Activated gamma-delta T cell treated with Interleukin-2 at 50 U/mL for 16 hours (primary cell): ENCODE results near the gene UBE2D3.
A peak's percentile ranks its signal among the peaks of the same experiment; 100 is the strongest.
"Not testable (repeated sequence)": the region's sequence is repeated elsewhere in the genome, so short reads cannot be mapped to it uniquely, and the experiment has no call there.

ENCODE experiments used
- DNase-seq: peaks from one replicate; pipeline ENCODE4 v3.0.0-alpha.2; 2020

UBE2D3 gene

DNA sequence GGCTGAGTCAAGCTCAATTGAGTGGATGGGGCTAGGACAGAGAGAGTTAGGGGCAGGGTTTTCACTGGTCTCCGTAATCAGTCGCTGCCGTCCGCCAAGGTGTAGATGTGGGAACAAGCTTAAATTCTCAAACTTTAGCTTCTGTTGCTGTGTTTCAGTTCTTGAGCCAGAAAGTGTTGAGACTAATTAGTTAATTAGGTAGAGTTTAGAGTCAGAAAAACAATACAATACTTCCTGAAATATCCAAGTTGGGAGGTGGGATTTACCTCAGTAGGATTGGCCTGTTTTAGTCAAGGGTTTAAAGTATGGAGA is 1.1 kb upstream of the UBE2D3 start:
- no peak for DNase-seq

DNA sequence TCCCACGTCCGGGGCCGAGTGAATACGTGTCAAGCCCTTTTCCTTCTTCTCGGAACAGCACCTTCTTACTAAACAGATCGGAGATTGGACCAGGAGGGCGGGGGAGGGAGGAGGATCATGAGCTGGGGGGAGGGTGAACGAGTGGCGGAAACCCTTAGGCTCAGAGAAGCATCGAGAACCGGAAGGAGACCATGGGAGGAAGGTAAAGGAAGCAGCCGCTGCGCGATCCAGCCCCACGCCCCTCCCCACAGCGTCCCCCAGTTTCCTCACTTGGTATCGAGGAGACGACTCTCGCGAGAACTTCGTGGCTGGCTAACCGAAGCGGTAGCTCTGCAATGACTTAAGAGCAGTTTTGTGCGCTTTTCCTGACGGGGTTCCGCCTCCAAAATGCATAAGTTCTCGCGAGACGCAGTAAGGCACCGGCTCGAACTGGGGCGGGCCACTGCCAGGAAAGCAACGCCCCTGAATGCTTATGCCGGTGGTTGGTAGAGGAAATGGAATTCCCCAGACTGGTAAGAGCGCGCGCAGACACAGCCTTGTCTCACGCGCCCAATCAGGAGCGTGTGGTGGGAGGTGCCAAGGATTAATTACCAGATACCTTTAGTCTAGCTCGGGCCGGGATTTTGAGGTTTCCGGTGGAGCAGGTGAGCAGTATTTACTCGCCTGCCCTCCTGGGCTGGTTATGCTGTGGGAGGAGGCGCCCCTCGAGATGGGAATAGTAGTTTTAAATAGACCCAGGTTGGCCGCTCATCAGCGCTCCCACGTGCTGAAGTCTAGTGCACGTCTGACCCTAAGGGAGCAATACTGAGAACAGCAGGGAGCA is 534 bp upstream of the UBE2D3 start:
- DNase-seq = peak; percentile 99

DNA sequence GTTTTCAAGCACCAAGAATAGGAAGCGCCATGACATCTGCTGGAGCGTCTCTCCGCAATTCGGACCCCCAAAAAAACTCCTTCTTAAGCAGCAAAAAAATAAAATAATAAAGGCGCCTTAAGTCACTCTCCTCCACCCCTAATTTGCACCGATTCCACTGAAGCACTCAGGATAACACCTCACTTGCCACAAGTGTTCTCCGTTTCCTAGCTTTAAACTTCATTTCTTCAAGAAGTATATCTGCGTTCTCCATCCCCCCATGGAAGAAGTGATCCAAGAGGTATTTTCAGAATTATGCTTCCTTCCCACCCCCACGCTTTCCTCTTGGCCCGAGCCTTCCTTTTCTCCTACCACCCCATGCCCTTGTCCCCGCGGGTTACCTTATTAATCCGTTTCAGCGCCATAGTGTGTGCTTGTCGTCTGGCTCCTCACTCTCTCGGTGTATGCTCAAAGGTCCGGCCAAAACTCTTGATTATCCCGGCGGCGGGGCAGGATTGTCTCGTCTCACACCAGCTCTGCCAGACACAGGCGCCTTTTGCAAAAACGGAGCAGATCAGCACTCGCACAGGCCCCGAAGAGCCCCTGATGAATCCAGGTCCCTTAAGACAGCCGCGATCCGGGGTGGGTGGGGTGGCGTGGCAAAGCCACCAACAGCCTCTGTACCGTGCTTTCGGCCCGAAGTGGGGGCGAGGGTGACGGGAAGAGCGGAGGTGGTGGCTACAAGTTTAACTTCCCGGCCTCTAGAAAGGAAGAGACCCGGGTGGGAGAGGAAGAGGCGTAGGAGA is 1.1 kb downstream of the UBE2D3 start:
- DNase-seq = no peak

DNA sequence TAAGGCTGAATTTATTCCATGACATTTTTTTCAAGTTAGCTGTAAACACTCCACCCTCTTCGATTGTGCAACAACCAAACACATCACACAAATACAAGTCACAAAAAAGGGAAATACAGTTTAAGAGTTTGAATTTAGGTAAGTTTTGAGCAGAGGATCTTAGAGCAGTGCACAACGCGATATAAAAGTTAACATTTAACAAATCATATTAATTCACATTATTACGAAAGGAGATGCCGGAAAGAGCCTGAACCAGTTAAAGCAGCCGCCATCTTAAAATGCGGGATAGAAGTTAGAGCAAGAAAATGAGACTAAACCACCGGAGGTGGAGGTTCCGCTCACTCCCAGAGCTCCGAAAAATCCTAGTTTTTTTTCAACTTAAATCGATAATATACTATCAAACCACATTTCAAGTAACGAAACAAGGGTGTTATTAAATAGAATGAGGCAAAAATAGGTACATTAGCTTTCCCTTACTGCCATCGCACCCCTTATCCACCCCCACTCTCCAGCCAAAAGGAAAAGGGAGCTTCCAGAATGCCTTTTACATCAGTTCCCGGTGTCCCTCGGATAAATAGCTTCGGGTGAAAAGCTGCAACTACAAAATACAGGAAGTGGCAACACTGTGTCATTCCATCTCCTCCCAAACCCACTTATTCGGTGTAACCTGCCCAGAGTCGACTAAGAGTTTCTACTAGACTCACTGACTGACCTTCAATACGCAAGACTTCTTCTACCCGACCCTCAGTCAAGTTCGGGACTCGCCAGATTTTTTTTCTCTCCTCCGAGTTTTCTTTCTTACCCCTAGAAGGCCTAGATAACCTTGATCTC is 1.9 kb downstream of the UBE2D3 start:
- DNase-seq = peak; percentile 11

DNA sequence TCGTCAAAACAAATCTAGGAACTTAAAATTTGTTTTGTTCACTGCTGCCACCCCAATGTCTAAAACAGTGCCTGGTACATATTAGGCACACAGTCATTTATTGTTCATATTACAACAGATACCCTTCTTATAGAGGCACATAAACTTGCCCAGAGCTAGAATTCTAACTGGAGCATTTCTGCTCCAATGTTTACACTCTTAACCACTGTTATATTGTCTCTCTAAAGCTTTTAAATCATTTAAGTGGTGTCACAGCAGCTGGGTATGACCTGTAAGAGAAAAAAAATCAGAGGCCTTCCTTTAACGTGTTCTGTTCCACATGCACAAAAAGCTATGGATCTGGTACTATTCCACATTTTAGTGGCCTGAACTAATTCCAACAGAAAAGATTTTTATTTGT is 3.0 kb downstream of the UBE2D3 start:
- DNase-seq = no peak

DNA sequence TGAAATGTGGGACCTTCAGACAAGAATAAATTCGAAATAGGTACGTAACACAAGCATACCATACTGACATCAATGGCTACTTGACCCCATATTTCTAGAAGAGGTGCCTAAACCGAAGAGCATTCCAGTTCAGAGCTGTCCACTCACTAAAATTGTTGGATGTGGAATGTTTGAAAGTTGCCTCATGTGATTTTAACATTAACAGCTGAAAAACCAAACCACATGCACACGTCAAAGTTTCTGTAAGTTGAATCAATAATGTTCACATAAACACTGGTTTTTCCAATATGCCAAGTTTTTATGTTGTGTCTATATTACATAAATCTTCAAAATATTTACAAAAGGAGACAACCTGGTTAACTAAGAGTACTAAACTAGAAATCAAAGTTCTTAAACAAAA is 3.5 kb downstream of the UBE2D3 start:
- no peak for DNase-seq

DNA sequence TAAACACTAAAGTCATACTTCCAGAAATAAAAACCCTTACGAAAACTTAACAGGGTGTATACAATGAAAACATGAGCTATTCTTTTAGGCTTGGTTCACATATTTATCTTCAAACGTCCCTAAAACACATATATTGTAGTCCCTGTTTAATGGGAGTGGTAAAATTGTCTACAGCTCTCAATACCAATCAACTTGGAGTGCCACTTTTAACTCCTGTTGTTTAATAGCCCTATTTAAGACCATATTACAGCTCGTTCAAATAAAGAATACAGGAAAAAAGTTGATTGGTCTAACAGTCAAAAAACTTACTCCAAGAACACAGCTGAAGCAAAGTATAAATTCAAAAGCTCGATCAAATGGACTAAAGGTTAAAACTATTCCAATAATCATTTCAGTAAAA is 3.9 kb downstream of the UBE2D3 start:
- no peak for DNase-seq

DNA sequence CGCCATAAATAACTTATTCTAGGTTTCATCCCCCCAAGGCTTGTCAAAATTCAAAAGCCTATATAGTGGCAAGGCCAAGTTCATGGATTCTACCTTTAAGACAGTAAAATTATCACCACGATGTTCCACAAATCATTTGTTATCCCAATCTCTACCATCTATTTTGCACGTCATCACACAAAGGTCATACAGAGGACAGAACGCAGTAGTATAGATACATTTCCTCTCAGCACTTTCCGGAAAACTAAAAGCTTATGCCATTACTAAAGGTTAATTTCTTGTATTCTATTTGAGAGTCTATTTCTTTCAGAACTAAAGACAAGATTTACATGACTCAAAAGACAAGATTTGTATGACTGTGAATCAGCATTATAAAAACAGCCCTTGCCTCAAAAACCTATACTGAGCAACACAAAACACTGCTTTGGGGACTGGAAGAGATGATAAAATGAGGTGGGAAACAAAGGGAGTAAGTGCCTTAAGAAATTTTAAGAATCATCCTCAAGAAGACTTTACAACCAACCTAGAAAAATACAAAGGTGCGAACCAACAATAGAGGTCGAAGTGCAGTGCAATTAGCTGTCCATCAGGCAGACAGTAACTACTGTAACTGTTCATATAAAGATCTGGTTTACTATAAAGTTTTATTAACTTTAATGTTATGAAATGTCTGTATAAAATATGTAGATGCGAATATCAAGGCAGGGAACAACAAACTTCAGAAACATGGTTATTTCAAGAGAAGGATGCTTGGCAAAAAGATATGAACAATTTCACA is 7.6 kb downstream of the UBE2D3 start:
- DNase-seq = no peak

DNA sequence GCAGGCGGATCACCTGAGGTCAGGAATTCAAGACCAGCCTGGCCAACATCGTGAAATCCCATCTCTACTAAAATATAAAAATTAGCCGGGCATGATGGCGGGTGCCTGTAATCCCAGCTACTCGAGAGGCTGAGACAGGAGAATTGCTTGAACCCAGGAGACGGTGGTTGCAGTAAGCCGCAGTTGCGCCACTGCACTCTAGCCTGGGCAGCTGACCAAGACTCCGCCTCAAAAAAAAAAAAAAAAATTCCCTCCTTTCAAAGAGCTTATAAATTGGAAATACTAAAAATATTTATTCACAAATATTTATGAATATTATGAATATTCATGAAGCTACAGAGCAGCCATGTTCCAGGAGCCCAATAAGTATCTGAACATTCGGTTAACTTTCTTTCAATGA is 8.3 kb downstream of the UBE2D3 start:
- not testable (repeated sequence) for DNase-seq

DNA sequence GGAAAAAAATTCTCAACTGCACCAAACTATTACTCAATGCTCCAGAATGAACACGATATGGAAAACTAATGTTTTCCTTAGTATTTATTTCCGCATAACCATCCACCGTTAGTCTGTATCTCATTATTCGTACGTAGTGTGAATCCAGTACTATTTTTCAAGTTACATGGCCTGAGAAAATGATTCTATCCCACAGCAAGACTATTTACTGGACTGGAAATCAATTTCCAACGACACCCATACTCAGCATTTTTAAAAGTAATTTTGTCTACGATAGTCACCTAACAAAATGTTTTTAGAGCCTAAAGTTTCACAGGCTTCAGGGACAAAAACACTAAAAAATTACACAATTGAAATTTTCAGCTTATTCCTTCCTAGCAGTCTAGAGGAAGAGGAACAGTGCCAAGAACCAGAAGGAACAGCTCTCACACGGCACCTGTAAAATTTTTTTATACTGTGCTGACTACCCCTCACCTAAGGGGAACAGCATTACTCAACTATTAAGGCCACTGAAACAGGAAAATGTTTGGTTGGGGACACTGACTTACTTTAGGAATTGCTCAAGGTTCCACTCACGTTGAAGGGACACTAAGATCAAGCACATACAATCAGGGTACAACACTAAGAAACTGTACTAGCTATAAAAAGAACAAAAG is 9.6 kb downstream of the UBE2D3 start:
- DNase-seq = no peak

DNA sequence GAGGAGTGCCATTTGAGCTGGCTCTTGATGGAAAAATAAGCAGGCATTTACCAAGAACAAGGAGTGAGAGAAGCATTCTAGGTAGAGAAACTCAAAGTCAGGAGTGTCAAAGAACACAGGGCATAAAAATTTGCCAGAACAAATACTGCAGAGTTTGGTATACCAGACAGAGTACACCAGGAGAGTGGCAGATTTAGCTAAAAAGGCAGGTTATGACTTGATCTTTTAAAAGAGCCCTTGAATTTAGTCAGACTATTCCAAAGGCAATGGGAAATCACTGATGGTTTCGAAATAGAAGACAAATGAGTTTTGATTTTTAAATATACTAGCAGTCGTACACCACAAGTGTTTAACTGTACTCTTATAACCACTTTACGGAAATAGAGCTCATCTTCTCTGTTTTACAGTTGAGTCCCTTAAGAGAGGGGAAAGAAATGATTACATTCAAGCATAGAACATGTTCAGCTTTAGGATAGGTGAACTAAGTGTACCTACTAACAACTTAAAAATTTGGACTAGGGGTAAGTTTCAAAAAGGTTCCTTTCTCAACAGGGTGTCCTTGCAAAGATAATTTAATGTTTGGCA is 10.2 kb downstream of the UBE2D3 start:
- DNase-seq = no peak

DNA sequence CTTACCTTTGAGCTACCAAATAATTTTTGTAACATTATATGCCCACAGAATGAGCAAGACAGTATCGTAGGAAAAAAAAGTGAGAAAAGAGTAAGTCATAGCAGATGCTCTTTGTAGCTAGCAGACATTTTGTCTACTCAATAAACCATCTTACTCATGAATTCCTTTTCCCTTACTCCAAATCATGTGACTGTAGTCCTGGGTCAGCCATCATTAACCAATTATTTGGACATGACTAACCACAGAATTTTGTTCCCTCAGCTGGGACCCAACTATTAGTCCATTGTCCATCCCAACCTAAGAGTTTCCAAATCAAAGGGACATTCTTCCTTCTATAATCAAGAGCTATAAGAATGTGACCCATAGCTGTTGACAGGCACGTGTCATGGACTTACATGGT is 11.4 kb downstream of the UBE2D3 start:
- DNase-seq = no peak

DNA sequence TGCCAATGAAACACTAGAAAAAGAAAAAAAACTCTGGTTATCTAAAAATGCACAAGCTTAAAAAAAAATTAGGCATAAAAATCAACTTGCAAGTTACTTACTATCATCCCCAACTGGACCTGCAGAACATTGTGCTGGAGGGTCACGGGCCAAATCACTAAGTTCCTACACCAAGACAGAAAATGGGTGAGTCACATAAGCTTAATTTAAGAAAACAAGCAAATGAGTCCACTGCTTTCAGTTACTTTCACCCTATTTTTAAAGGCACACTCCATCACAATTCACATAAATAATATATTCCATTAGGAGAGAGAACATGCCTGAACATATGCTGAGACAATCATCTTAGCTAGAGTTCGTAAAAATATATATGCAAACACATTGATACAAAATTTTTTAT is 17.7 kb downstream of the UBE2D3 start:
- no peak for DNase-seq

DNA sequence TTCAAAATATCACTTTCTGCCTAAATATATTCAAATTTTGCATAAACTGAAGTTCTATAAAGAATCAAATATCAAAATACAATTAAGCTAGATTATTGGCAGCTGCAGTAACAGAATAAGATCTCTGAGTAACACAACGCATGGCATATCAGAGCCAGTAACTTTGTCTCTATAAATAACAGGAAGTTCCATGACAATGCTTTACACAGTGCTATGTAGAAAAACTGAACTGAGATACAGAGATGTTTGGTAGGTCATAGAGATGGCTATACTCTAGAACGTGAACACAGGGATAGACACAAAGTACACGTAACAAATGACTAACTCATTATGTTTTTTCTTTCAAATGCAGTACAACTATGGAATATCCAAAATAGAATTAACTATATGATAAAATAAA is 18.2 kb downstream of the UBE2D3 start:
- DNase-seq = no peak

DNA sequence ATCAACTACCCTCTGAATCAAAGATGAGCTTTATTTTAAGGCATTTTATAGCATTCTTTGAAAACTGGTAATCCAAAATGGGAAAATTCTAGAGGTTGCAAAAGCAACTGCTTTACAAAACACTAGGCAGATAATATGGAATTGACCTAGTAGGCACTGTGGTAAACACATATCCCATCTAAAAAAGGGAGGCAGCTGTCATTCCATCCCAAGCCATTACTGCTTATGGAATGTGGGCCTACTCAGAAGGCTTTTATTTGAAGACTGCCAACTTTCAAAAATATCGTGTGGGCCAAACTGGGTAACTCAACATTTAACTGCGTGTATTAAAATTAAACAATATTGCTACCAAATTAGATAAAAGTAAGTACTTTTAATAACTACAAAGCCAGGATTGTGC is 19.3 kb downstream of the UBE2D3 start:
- no peak for DNase-seq

DNA sequence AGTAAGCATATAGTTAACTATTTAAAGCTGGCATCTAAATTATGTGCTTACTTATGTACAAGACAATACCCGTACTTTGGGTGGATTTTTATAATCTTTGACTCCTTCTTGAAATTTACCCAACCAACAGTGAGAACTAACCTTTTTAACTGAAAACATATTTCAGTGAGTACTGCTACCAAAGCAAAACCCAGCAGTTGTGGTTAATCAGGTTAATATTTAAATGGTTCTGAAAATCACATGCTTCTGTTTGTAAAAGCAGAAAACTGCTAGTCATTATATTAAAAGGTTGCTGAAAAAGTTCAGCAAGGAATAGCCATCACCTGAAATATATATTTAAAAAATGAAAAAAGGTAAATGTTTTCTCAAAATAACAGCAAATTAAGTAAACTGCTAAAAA is 20.0 kb downstream of the UBE2D3 start:
- DNase-seq = no peak

DNA sequence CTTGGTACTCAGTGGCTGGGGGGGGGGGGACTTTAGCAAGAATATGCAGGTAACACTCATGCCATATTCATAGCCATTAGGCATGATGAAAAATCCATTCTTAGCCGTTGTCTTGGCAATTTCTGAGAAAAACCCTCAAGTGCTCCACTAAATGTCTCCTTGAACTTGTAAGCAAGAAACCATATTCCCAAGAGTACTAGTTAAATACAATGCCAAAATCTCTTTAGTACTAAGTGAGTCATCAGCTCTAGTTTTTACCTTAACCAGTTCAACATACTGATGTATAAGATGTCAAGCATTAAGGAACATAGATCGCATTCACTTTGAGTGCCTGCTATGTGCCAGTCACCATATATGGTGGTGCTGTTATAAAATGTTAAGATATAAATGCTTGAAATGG is 27.5 kb downstream of the UBE2D3 start:
- no peak for DNase-seq

DNA sequence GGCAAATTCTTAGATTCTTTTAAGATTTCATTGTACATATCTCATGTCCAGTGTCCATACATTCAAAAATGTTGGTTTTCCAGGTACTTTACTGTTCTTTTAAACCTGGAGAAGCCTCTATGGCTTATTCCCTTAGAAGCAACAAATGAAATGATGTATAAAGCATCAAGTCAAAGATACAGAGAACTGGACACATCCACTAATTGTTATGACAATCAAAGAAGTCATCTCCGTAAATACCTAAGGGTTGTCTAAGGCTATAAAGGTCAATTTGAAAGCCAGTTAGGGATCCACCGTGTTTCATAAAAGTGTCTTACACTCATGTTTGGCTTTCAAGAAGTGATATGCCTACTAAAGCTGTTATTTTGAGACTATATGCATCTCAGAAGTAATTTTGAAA is 32.4 kb downstream of the UBE2D3 start:
- no peak for DNase-seq

DNA sequence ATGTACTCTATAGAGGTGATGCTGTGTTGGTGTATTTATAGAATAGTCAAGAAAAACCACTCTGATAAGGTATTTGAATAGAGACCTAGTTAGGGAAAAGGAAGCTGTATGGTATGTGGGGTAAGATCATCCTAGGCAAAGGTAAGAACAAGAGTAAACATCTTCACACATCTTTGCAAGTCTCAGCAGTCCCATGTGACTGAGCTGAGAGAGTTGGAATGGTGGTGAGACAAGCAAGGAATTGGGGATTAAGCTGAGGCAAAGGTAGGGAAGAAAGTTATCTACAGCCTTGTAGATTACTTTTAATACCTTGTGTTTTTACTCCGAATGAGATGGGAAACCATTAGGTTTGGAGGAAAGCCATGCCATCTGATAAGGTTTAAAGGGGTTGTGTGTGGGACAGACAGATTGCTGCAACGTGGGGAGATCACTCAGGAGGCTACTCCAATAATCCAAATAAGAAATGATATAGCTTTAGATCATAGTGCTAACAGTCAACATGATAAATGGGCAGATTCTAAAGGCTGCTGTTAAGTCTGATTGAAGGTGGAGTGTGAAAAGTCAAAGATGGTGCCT is 34.9 kb downstream of the UBE2D3 start:
- DNase-seq = no peak

DNA sequence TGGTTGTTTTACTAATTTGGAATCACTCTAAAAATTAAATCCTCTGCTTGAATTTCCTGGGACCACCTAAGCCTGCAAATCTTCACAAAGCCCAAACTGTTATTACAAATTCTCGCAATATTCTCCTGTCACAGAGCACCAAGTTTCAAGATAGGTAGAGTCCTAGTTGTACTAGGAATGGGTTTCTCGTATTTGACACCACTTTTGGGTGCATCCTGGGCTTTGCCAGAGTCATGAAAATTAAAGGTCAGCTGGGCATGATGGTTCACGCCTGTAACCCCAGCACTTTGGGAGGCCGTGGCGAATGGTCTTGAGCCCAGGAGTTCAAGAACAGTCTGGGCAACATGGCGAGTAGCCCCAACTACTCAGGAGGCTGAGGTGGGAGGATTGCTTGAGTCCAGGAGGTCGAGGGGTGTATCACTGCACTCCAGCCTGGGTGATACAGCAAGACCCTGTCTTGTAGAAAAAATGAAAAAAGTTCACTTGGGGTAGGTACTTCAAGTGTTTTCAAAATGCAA is 36.0 kb downstream of the UBE2D3 start:
- no peak for DNase-seq

DNA sequence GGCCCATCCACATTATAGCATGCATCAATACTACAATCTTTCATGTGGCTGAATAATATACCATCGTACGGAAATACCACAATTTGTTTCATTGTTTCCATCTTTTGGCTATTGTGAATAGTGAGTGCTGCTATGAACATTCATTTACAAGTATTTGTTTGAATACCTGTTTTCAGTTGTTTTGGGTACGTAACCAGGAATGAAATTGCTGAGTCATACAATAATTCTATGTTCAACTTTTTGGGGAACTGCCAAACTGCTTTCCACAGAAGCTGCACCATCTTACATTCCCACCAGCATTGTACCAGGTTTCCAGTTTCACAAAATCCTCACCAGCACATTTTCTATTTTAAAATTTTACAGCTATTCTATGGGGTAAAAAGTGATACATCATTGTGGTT is 38.0 kb downstream of the UBE2D3 start:
- no peak for DNase-seq
